ENCODE results near the gene USP12.

Gene USP12

DNA sequence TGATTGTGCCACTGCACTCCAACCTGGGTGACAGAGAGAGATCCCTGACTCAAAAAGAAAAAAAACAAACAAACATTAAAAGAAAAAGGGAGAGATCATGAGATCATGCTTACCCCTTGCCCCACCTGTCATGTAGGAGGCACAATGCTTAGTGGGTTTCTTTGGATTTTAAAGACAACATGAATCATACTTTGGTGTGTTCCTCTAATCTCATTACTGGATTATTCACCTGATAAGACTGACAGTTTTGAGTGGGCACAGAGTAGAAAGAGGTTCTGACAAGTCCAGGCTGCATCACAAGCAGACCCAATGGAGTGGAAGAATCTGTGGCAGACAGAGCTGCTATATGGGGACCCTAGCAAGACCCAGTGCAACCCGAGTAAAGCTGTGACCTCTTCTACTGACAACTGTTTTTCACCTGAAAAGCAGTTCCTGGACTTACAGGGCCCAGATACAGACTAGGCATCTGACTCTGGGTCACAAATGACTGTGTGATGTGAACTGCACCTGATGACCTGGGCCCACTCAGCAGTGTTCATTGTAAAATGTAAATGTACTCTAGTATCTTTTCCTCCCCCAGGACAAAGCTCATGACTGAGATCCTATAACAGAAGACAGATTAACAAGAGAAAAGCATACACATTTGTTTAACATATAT is 28.9 kb upstream of the USP12 start:
- H3K4me3 ChIP-seq (replicated peaks; ENCODE audit: insufficient read depth, low read length): no peak overlapping the region
- TF ChIP-seq, protein P1, sequence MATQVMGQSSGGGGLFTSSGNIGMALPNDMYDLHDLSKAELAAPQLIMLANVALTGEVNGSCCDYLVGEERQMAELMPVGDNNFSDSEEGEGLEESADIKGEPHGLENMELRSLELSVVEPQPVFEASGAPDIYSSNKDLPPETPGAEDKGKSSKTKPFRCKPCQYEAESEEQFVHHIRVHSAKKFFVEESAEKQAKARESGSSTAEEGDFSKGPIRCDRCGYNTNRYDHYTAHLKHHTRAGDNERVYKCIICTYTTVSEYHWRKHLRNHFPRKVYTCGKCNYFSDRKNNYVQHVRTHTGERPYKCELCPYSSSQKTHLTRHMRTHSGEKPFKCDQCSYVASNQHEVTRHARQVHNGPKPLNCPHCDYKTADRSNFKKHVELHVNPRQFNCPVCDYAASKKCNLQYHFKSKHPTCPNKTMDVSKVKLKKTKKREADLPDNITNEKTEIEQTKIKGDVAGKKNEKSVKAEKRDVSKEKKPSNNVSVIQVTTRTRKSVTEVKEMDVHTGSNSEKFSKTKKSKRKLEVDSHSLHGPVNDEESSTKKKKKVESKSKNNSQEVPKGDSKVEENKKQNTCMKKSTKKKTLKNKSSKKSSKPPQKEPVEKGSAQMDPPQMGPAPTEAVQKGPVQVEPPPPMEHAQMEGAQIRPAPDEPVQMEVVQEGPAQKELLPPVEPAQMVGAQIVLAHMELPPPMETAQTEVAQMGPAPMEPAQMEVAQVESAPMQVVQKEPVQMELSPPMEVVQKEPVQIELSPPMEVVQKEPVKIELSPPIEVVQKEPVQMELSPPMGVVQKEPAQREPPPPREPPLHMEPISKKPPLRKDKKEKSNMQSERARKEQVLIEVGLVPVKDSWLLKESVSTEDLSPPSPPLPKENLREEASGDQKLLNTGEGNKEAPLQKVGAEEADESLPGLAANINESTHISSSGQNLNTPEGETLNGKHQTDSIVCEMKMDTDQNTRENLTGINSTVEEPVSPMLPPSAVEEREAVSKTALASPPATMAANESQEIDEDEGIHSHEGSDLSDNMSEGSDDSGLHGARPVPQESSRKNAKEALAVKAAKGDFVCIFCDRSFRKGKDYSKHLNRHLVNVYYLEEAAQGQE (IDR thresholded peaks at IDR 0.05; ENCODE audit: insufficient replicate concordance, low read depth): no peak
- TF ChIP-seq GABPA (IDR thresholded peaks at IDR 0.05; ENCODE audit: low read depth) (no peak), POLR2AphosphoS5 (IDR thresholded peaks at IDR 0.05; ENCODE audit: low read depth) (no peak), SPI1 (IDR thresholded peaks at IDR 0.05; ENCODE audit: borderline replicate concordance, low read depth) (no peak)
- TF ChIP-seq, protein P2, sequence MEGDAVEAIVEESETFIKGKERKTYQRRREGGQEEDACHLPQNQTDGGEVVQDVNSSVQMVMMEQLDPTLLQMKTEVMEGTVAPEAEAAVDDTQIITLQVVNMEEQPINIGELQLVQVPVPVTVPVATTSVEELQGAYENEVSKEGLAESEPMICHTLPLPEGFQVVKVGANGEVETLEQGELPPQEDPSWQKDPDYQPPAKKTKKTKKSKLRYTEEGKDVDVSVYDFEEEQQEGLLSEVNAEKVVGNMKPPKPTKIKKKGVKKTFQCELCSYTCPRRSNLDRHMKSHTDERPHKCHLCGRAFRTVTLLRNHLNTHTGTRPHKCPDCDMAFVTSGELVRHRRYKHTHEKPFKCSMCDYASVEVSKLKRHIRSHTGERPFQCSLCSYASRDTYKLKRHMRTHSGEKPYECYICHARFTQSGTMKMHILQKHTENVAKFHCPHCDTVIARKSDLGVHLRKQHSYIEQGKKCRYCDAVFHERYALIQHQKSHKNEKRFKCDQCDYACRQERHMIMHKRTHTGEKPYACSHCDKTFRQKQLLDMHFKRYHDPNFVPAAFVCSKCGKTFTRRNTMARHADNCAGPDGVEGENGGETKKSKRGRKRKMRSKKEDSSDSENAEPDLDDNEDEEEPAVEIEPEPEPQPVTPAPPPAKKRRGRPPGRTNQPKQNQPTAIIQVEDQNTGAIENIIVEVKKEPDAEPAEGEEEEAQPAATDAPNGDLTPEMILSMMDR (IDR thresholded peaks at IDR 0.05; ENCODE audit: insufficient read depth, low read length): no peak
- no peak for DNase-seq (ENCODE audit: low read depth in 1 of 2, low spot score in 1 of 2)
- no peaks in the 10 kb centered on the region for H3K27me3 ChIP-seq (ENCODE audit: insufficient read depth, poor library complexity, severe bottlenecking)
- H3K27ac ChIP-seq (replicated peaks): no peak overlapping the region

DNA sequence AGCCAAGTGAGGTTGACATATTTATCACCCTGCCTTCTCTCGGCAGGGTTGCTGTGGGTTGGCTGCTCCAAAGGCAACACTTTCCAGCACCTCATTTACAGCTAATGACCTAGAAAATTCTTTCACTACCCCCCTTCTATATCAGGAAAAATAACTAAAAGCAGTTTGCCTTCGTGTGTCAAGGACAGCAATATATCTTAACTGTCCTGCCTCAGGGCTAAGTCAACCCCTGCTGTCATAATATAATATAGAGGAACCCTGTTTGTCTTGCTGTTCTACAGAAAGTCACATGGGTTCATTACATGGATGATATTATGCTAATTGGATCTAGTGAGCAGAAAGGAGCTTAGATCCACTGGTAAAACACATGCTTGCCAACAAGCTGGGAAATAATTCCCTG is 28.1 kb upstream of the USP12 start:
- no peak overlapping the region for H3K4me3 ChIP-seq (replicated peaks; ENCODE audit: insufficient read depth, low read length)
- no peak overlapping the region for H3K27ac ChIP-seq (replicated peaks)
- no peaks in the 10 kb centered on the region for H3K27me3 ChIP-seq (ENCODE audit: insufficient read depth, poor library complexity, severe bottlenecking)
- TF ChIP-seq SPI1 (IDR thresholded peaks at IDR 0.05; ENCODE audit: borderline replicate concordance, low read depth) (no peak), POLR2AphosphoS5 (IDR thresholded peaks at IDR 0.05; ENCODE audit: low read depth) (no peak), GABPA (IDR thresholded peaks at IDR 0.05; ENCODE audit: low read depth) (no peak)
- TF ChIP-seq, protein P2 (IDR thresholded peaks at IDR 0.05; ENCODE audit: insufficient read depth, low read length): no peak
- TF ChIP-seq, protein P1 (IDR thresholded peaks at IDR 0.05; ENCODE audit: insufficient replicate concordance, low read depth): no peak
- DNase-seq (ENCODE audit: low read depth in 1 of 2, low spot score in 1 of 2): no peak

DNA sequence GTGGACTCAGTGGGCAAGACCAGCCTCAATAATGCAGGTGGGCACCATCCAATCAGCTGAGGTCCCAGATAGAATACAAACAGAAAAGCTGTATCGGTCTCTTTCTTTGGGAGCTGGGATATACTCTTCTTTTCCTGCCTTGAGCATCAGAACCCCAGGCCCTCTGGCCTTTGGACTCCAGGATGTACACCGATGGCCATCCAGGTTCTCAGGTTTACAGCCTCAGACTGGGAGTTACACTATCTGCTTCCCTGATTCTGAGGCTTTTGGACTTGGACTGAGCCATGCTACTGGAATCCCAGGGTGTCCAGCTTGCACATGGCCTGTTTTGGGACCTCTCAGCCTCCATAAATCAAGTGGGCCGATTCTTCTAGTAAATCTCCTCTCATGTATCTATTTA is 27.6 kb upstream of the USP12 start:
- H3K4me3 ChIP-seq (replicated peaks; ENCODE audit: insufficient read depth, low read length): no peak overlapping the region
- H3K27me3 ChIP-seq (ENCODE audit: insufficient read depth, poor library complexity, severe bottlenecking): no peaks in the 10 kb centered on the region
- no peak for DNase-seq (ENCODE audit: low read depth in 1 of 2, low spot score in 1 of 2)
- no peak overlapping the region for H3K27ac ChIP-seq (replicated peaks)
- TF ChIP-seq, protein P2 (IDR thresholded peaks at IDR 0.05; ENCODE audit: insufficient read depth, low read length): no peak
- TF ChIP-seq, protein P1 (IDR thresholded peaks at IDR 0.05; ENCODE audit: insufficient replicate concordance, low read depth): no peak
- TF ChIP-seq POLR2AphosphoS5 (IDR thresholded peaks at IDR 0.05; ENCODE audit: low read depth) (no peak), SPI1 (IDR thresholded peaks at IDR 0.05; ENCODE audit: borderline replicate concordance, low read depth) (no peak), GABPA (IDR thresholded peaks at IDR 0.05; ENCODE audit: low read depth) (no peak)

All from HL-60 (cell line).